Mesenchymal stem cell (in vitro differentiated cells and primary cell): ENCODE measurements around the gene ARL17B.
"Not testable (repeated sequence)": the region's sequence is repeated elsewhere in the genome, so short reads cannot be mapped to it uniquely, and the experiment has no call there.

ENCODE experiments used
- DNase-seq: peaks from one replicate; pipeline ENCODE4 v3.0.0-alpha.2; 2013
- H2AFZ ChIP-seq: one replicate; pipeline ENCODE4 v1.6.1; 2013; ENCODE audit warnings: low read depth, mild to moderate bottlenecking, control low read depth, inconsistent platforms, low read length, moderate library complexity
- H2AK5ac ChIP-seq: 2 replicates; pipeline ENCODE4 v1.6.1; 2013; ENCODE audit warnings: low read length, moderate library complexity, mild to moderate bottlenecking, inconsistent platforms; ENCODE audit not compliant: severe bottlenecking
- H2BK120ac ChIP-seq: one replicate; pipeline ENCODE4 v1.6.1; 2013; ENCODE audit warnings: low read depth, mild to moderate bottlenecking, inconsistent platforms, low read length, moderate library complexity
- H2BK12ac ChIP-seq, 2 experiments: one replicate each; pipeline ENCODE4 v1.6.1; 2013; ENCODE audit warnings: inconsistent platforms in 2 of 2, low read length in 2 of 2, mild to moderate bottlenecking in 2 of 2, moderate library complexity in 2 of 2, control low read depth in 1 of 2
- H2BK15ac ChIP-seq: one replicate; pipeline ENCODE4 v1.6.1; 2013; ENCODE audit warnings: mild to moderate bottlenecking, low read depth, inconsistent platforms; ENCODE audit not compliant: poor library complexity, severe bottlenecking
- H2BK5ac ChIP-seq: 2 replicates; pipeline ENCODE4 v1.6.1; 2013; ENCODE audit warnings: low read depth, mild to moderate bottlenecking, low read length, control low read depth, inconsistent platforms; ENCODE audit not compliant: poor library complexity, severe bottlenecking
- H3K14ac ChIP-seq, 2 experiments: one replicate each; pipeline ENCODE4 v1.6.1; 2013; ENCODE audit warnings: inconsistent platforms in 2 of 2, low read length in 2 of 2, control low read depth in 1 of 2, mild to moderate bottlenecking in 1 of 2, moderate library complexity in 1 of 2
- H3K18ac ChIP-seq, 2 experiments: one replicate each; pipeline ENCODE4 v1.6.1; 2013; ENCODE audit warnings: inconsistent platforms in 2 of 2, low read length in 2 of 2, control low read depth in 1 of 2, low read depth in 1 of 2, mild to moderate bottlenecking in 1 of 2
- H3K23ac ChIP-seq, 2 experiments: one replicate each; pipeline ENCODE4 v1.6.1; 2013; ENCODE audit warnings: inconsistent platforms in 2 of 2, low read length in 2 of 2, mild to moderate bottlenecking in 2 of 2, moderate library complexity in 2 of 2, control low read depth in 1 of 2
- H3K27ac ChIP-seq: 2 replicates; pipeline ENCODE4 v1.5.1; 2013; ENCODE audit warnings: mild to moderate bottlenecking, moderate library complexity, low read length, control low read depth, inconsistent platforms; ENCODE audit not compliant: poor library complexity, severe bottlenecking
- H3K27me3 ChIP-seq, 2 experiments: 2 replicates each; pipeline versions ENCODE4 v1.6.1 to v1.7.0; 2013; ENCODE audit warnings: low read length in 2 of 2, mild to moderate bottlenecking in 2 of 2, moderate library complexity in 2 of 2, control low read depth in 1 of 2, inconsistent platforms in 1 of 2; ENCODE audit not compliant: control insufficient read depth in 1 of 2, insufficient read depth in 1 of 2
- H3K36me3 ChIP-seq, 2 experiments: 2 replicates each; pipeline versions ENCODE4 v1.6.1 to v1.7.0; 2013; ENCODE audit warnings: low read length in 2 of 2, control low read depth in 1 of 2, inconsistent platforms in 1 of 2, low read depth in 1 of 2, mild to moderate bottlenecking in 1 of 2; ENCODE audit not compliant: insufficient read depth in 2 of 2, control insufficient read depth in 1 of 2
- H3K4ac ChIP-seq, 2 experiments: one replicate each; pipeline ENCODE4 v1.6.1; 2013; ENCODE audit warnings: inconsistent platforms in 2 of 2, low read length in 2 of 2, mild to moderate bottlenecking in 2 of 2, moderate library complexity in 2 of 2, control low read depth in 1 of 2, low read depth in 1 of 2
- H3K4me1 ChIP-seq: 2 replicates; pipeline ENCODE4 v1.6.1; 2013; ENCODE audit warnings: low read depth, low read length, control low read depth; ENCODE audit not compliant: control insufficient read depth, insufficient read depth
- H3K4me2 ChIP-seq: 2 replicates; pipeline ENCODE4 v1.6.1; 2013; ENCODE audit warnings: low read length, mild to moderate bottlenecking, inconsistent platforms; ENCODE audit not compliant: poor library complexity, severe bottlenecking
- H3K4me3 ChIP-seq, 2 experiments: 2 replicates each; pipeline versions ENCODE4 v1.5.1 to v1.7.0; 2013; ENCODE audit warnings: low read length in 2 of 2, mild to moderate bottlenecking in 2 of 2, control low read depth in 1 of 2, low read depth in 1 of 2; ENCODE audit not compliant: insufficient read depth in 1 of 2
- H3K79me1 ChIP-seq: replicated peaks from 2 replicates; pipeline ENCODE4 v1.6.1; 2013; ENCODE audit warnings: mild to moderate bottlenecking, control low read depth, low read length, inconsistent platforms; ENCODE audit not compliant: poor library complexity, severe bottlenecking
- H3K9ac ChIP-seq: 2 replicates; pipeline ENCODE4 v1.7.0; 2013; ENCODE audit warnings: mild to moderate bottlenecking, low read length, moderate library complexity
- H3K9me3 ChIP-seq: 2 replicates; pipeline ENCODE4 v1.7.0; 2013; ENCODE audit warnings: mild to moderate bottlenecking, low read length; ENCODE audit not compliant: control insufficient read depth
- H4K8ac ChIP-seq: one replicate; pipeline ENCODE4 v1.6.1; 2013; ENCODE audit warnings: inconsistent platforms, mild to moderate bottlenecking, low read length, moderate library complexity
- H4K91ac ChIP-seq: one replicate; pipeline ENCODE4 v1.6.1; 2013; ENCODE audit warnings: mild to moderate bottlenecking, low read length, inconsistent platforms
- WGBS: methylation state at CpG from one replicate; pipeline ENCODE4 v1.1.7; 2013; ENCODE audit warnings: mixed read lengths; 5-methylcytosine and 5-hydroxymethylcytosine counted together

ARL17B gene

DNA sequence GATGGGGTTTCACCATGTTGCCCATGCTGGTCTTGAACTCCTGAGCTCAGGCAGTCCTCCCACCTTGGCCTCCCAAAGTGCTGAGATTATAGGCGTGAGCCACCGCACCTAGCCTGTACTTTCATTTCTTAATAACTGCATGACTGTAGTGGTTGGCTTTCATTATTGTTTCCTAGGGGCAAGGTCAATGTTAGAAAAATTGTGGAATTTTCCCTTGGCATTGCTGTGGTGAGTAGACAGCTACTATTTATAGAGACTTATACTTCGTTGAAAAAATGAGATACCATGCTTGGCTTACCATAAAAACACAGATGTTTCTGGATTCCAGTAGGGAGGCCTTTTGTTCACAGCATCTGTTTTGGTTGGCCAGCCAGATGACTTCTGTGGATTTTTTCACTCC is 39.0 kb upstream of the ARL17B start:
- H3K18ac ChIP-seq, H2BK5ac ChIP-seq, H4K91ac ChIP-seq, H2AK5ac ChIP-seq, H2AFZ ChIP-seq, H3K9ac ChIP-seq, H3K23ac ChIP-seq, H3K4me3 ChIP-seq, H3K9me3 ChIP-seq, DNase-seq, H2BK12ac ChIP-seq, H3K27me3 ChIP-seq, H3K4me1 ChIP-seq, H3K27ac ChIP-seq, H2BK120ac ChIP-seq, H3K79me1 ChIP-seq, H3K36me3 ChIP-seq, H4K8ac ChIP-seq, H3K14ac ChIP-seq, H2BK15ac ChIP-seq, H3K4me2 ChIP-seq, H3K4ac ChIP-seq: not testable (repeated sequence)
- WGBS = no CpG with 5 or more reads among the region's 3 CpGs

DNA sequence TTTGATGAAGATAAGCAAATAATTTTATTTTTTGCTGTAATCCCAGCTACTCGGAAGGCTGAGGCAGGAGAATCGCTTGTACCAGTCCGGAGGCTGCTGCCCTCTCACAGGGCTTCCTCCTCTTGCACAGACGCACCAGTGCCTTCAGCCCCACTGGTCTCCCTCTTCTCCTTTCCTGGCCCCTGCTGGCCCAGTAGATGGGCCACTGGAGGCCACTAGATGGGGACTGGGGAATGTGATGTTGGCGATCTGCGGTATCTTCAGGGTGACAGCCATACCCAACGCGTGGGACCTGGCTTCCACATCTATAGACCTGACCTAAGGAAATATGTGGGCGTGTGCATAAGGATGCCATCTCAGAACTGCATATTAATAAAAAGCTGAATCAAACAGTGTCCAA is 38.4 kb upstream of the ARL17B start:
- H2AK5ac ChIP-seq, H3K18ac ChIP-seq, H3K4me3 ChIP-seq, H3K4ac ChIP-seq, H2BK12ac ChIP-seq, H4K91ac ChIP-seq, H3K23ac ChIP-seq, H3K4me2 ChIP-seq, H4K8ac ChIP-seq, H3K27me3 ChIP-seq, H3K14ac ChIP-seq, H3K9ac ChIP-seq, H2BK120ac ChIP-seq, H3K36me3 ChIP-seq, H2BK5ac ChIP-seq, H3K27ac ChIP-seq, DNase-seq, H3K4me1 ChIP-seq, H2BK15ac ChIP-seq, H2AFZ ChIP-seq, H3K79me1 ChIP-seq, H3K9me3 ChIP-seq: not testable (repeated sequence)
- no CpG with 5 or more reads among the region's 9 CpGs for WGBS

DNA sequence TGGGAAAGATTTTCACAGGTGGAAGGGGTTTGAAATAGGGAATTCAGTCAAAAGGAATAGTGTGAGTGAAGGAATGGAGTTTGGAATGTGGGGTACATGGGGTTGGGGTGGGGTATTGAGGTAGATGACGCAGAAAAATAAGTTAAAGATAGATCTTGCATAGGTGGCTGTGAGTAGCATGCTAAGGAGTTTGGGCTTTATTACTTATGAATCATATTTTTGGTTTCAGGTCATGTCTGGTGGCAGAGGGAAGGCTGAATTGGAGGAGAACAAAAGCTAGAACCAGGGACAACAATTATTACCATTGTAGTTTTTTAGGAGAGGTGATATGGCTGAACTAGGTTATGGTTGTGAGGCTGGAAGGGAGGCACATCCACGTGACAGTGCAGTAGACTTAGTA is 34.7 kb upstream of the ARL17B start:
- H3K14ac ChIP-seq, H3K27me3 ChIP-seq, H4K91ac ChIP-seq, H3K4me1 ChIP-seq, H3K23ac ChIP-seq, H2AK5ac ChIP-seq, H3K4me2 ChIP-seq, DNase-seq, H3K36me3 ChIP-seq, H2BK5ac ChIP-seq, H3K4ac ChIP-seq, H3K4me3 ChIP-seq, H3K27ac ChIP-seq, H2BK12ac ChIP-seq, H3K9ac ChIP-seq, H4K8ac ChIP-seq, H3K79me1 ChIP-seq, H2BK15ac ChIP-seq, H3K18ac ChIP-seq, H2BK120ac ChIP-seq, H3K9me3 ChIP-seq, H2AFZ ChIP-seq: not testable (repeated sequence)
- WGBS = no CpG with 5 or more reads among the region's 2 CpGs

DNA sequence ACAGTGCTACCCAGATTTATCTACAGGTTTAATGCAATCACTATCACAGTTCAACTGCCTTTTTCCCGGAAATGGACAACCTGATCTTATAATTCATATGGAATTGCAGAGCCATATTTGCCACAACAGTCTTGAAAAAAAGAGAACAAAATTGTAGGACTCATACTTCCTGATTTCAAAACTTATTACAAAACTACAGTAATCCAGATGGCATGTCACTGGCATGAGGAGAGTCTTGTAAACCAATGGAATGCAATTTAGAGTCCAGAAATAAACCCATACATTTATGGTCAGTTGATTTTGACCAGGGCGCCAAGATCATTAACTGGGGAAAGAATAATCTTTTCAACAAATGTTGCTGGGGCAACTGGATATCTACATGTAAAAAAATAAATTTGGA is 32.1 kb upstream of the ARL17B start:
- not testable (repeated sequence) for H3K79me1 ChIP-seq, H3K14ac ChIP-seq, H3K4me1 ChIP-seq, H3K9me3 ChIP-seq, H3K36me3 ChIP-seq, H4K91ac ChIP-seq, H2BK15ac ChIP-seq, H3K27me3 ChIP-seq, H3K4me2 ChIP-seq, H3K23ac ChIP-seq, H2AK5ac ChIP-seq, DNase-seq, H3K9ac ChIP-seq, H2BK120ac ChIP-seq, H2BK5ac ChIP-seq, H4K8ac ChIP-seq, H3K27ac ChIP-seq, H3K4me3 ChIP-seq, H2BK12ac ChIP-seq, H3K18ac ChIP-seq, H3K4ac ChIP-seq, H2AFZ ChIP-seq
- WGBS = no CpG with 5 or more reads among the region's 2 CpGs
